ENCODE results near the gene RPL37. TPM values are rescaled to one million over a fixed set of nuclear protein-coding genes. Genes with fewer than 3 reads are reported as not detected.
A peak's percentile ranks its signal among the peaks of the same experiment; 100 is the strongest.

RPL37 gene
- total and polyA plus RNA-seq, 11 donors = 32.7 to 898 (median 613) TPM

GRCh38 chr5:40775846-40776657 is 59.0 kb downstream of the RPL37 start:
- TF ChIP-seq POLR2A (IDR thresholded peaks at IDR 0.05) (no peak), CTCF (IDR thresholded peaks at IDR 0.05) (no peak)
- Histone ChIP-seq H3K27ac (peak overlapping the region in 1 of 12 donors; percentile 23), H3K27me3 (no peaks in the 10 kb centered on the region), H3K4me3 (no peak overlapping the region), H3K36me3 (peaks cover 0 to 67% (median 59%) of the 10 kb centered on the region in 9 donors), H3K4me1 (peaks cover 0 to 24% (median 3%) of the 10 kb centered on the region in 12 donors), H3K9me3 (no peaks in the 10 kb centered on the region)
- WGBS, 4 donors = 65 to 72% (median 68%) methylated on average over 6 of the region's 6 CpGs
- no peak for ATAC-seq
- intact Hi-C loops (cut with DNase I) = no loop called here
- DNase-seq = no peak

Other genes with a start within 250 kb of the RPL37 start
- gene PTGER4, start 155.3 kb downstream of the RPL37 start, total RNA-seq = 10 to 100 TPM in 5 of 9 donors, 1 to 10 TPM in 4; 6.4 to 43.7 (median 12.3) TPM
- gene PTGER4, start 155.3 kb downstream of the RPL37 start, polyA plus RNA-seq = 1 to 10 TPM; 2.1 to 5.1 TPM
- gene TTC33, start 79.3 kb downstream of the RPL37 start, total RNA-seq = 10 to 100 TPM; 11.3 to 20.0 (median 14.2) TPM
- 10 to 100 TPM in 1 of 2 donors, 1 to 10 TPM in 1; 5.6 to 14.3 TPM for gene TTC33, start 79.3 kb downstream of the RPL37 start, polyA plus RNA-seq
- gene PRKAA1, start 36.8 kb downstream of the RPL37 start, total RNA-seq = 10 to 100 TPM; 36.4 to 53.3 (median 43.2) TPM
- gene PRKAA1, start 36.8 kb downstream of the RPL37 start, polyA plus RNA-seq = 10 to 100 TPM; 13.5 to 18.8 TPM
- 10 to 100 TPM in 1 of 9 donors, 1 to 10 TPM in 8; 5.2 to 13.0 (median 6.1) TPM for gene CARD6, start 6.1 kb upstream of the RPL37 start, total RNA-seq
- gene CARD6, start 6.1 kb upstream of the RPL37 start, polyA plus RNA-seq = 1 to 10 TPM; 2.2 to 3.1 TPM
- 100 to 1,000 TPM in 4 of 9 donors, 10 to 100 TPM in 5; 69.8 to 346 (median 89.2) TPM for gene C7, start 74.3 kb upstream of the RPL37 start, total RNA-seq
- gene C7, start 74.3 kb upstream of the RPL37 start, polyA plus RNA-seq = 100 to 1,000 TPM in 1 of 2 donors, 10 to 100 TPM in 1; 69.5 to 252 TPM
- not detected for gene MROH2B, start 236.1 kb upstream of the RPL37 start, total RNA-seq
- gene MROH2B, start 236.1 kb upstream of the RPL37 start, polyA plus RNA-seq = not detected

All from heart left ventricle (tissue), 16 donors.